Nephron progenitor cell (in vitro differentiated cells): Measurements from ENCODE around the gene ZCCHC17.

ENCODE experiments used
- DNase-seq: peaks from one replicate; pipeline ENCODE4 v3.0.0; 2021
- H3K27ac Mint-ChIP-seq: 2 replicates; pipeline ENCODE4 v1.8.0; 2021; ENCODE audit warnings: mild to moderate bottlenecking, moderate library complexity, mixed read lengths
- H3K27me3 Mint-ChIP-seq: 2 replicates; pipeline ENCODE4 v1.8.0; 2021; ENCODE audit warnings: mild to moderate bottlenecking, low read depth, mixed read lengths; ENCODE audit not compliant: poor library complexity
- H3K36me3 Mint-ChIP-seq: 2 replicates; pipeline ENCODE4 v1.8.0; 2021; ENCODE audit warnings: low read depth, mixed read lengths
- H3K4me1 Mint-ChIP-seq: 2 replicates; pipeline ENCODE4 v1.8.0; 2021; ENCODE audit warnings: mixed read lengths
- H3K4me3 Mint-ChIP-seq: 2 replicates; pipeline ENCODE4 v1.8.0; 2021; ENCODE audit warnings: mild to moderate bottlenecking, moderate library complexity, mixed read lengths
- H3K9me3 Mint-ChIP-seq: 2 replicates; pipeline ENCODE4 v1.8.0; 2021; ENCODE audit warnings: mild to moderate bottlenecking, moderate library complexity, mixed read lengths
- CTCF ChIP-seq: fragments of 200-600 bp; sonication (generic); IDR thresholded peaks from 2 replicates; pipeline ENCODE4 v1.5.0; 2021; ENCODE audit warnings: antibody characterized with exemption

Gene ZCCHC17

GRCh38 chr1:31374511-31375196 lies 77.8 kb downstream of the ZCCHC17 start:
- TF ChIP-seq CTCF = no peak
- H3K27me3 Mint-ChIP-seq = peaks cover 10% of the 10 kb centered on the region
- no peak overlapping the region for H3K4me3 Mint-ChIP-seq
- H3K4me1 Mint-ChIP-seq = peaks cover 46% of the 10 kb centered on the region
- no peak overlapping the region for H3K27ac Mint-ChIP-seq
- H3K36me3 Mint-ChIP-seq = no peaks in the 10 kb centered on the region
- no peaks in the 10 kb centered on the region for H3K9me3 Mint-ChIP-seq
- no peak for DNase-seq

GRCh38 chr1:31376375-31377134 lies 79.7 kb downstream of the ZCCHC17 start:
- no peak for TF ChIP-seq CTCF
- Mint-ChIP-seq H3K4me1 (peaks cover 50% of the 10 kb centered on the region), H3K4me3 (no peak overlapping the region), H3K36me3 (no peaks in the 10 kb centered on the region), H3K27ac (no peak overlapping the region), H3K9me3 (no peaks in the 10 kb centered on the region), H3K27me3 (peaks cover 12% of the 10 kb centered on the region)
- DNase-seq = peak; percentile 23

GRCh38 chr1:31377364-31377863 lies 80.6 kb downstream of the ZCCHC17 start:
- no peak for TF ChIP-seq CTCF
- H3K4me3 Mint-ChIP-seq = no peak overlapping the region
- H3K36me3 Mint-ChIP-seq = no peaks in the 10 kb centered on the region
- no peaks in the 10 kb centered on the region for H3K9me3 Mint-ChIP-seq
- H3K27ac Mint-ChIP-seq = no peak overlapping the region
- peaks cover 41% of the 10 kb centered on the region for H3K4me1 Mint-ChIP-seq
- peaks cover 10% of the 10 kb centered on the region for H3K27me3 Mint-ChIP-seq
- no peak for DNase-seq

- DNase-seq = no peak
- no peak for TF ChIP-seq CTCF
- Mint-ChIP-seq H3K4me3 (no peak overlapping the region), H3K27me3 (peaks cover 13% of the 10 kb centered on the region), H3K9me3 (no peaks in the 10 kb centered on the region), H3K36me3 (no peaks in the 10 kb centered on the region), H3K4me1 (peaks cover 36% of the 10 kb centered on the region), H3K27ac (no peak overlapping the region)
Observed at GRCh38 chr1:31378001-31378400, 81.2 kb downstream of the ZCCHC17 start.

- Mint-ChIP-seq H3K36me3 (no peaks in the 10 kb centered on the region), H3K4me3 (no peak overlapping the region), H3K27me3 (peaks cover 13% of the 10 kb centered on the region), H3K9me3 (no peaks in the 10 kb centered on the region), H3K4me1 (peaks cover 22% of the 10 kb centered on the region), H3K27ac (peak overlapping the region; percentile 26)
- DNase-seq = no peak
- no peak for TF ChIP-seq CTCF
Observed at GRCh38 chr1:31380181-31380580, 83.3 kb downstream of the ZCCHC17 start.
